Measurements from ENCODE around the gene CA12. TPM values are rescaled to one million over a fixed set of nuclear protein-coding genes. Genes with fewer than 3 reads are reported as not detected.
A peak's percentile ranks its signal among the peaks of the same experiment; 100 is the strongest.

CA12 gene
- total RNA-seq, 2 donors from 2014 or later: 1.2 to 2.1 TPM

- no peaks in the 10 kb centered on the region for H3K9me3 Mint-ChIP-seq
- Histone ChIP-seq H3K9me3 (ENCODE audit: control insufficient read depth, low read length) (no peaks in the 10 kb centered on the region), H3K4me3 (ENCODE audit: low read length) (no peak overlapping the region), H3K4me1 (ENCODE audit: control insufficient read depth, insufficient read depth, low read length) (no peaks in the 10 kb centered on the region), H3K27ac (ENCODE audit: low read depth, low read length) (no peak overlapping the region), H3K36me3 (ENCODE audit: control insufficient read depth, insufficient read depth, low read length) (no peaks in the 10 kb centered on the region), H3K9ac (ENCODE audit: extremely low read depth, low read length, poor library complexity, severe bottlenecking) (no peak overlapping the region), H3K27me3 (ENCODE audit: control insufficient read depth, insufficient read depth, low read length, poor library complexity, severe bottlenecking) (no peaks in the 10 kb centered on the region)
- peak overlapping the region; percentile 44 for H3K27ac Mint-ChIP-seq
- H3K27me3 Mint-ChIP-seq (ENCODE audit: insufficient read depth): peaks cover 39% of the 10 kb centered on the region
- DNase-seq: no peak
- WGBS, 2 experiments (ENCODE audit: insufficient coverage in 1 of 2, insufficient read length in 1 of 2): 70 to 79% methylated on average over 5 to 7 of the region's 7 CpGs
- H3K4me3 Mint-ChIP-seq: no peak overlapping the region
- H3K4me1 Mint-ChIP-seq: peaks cover 22% of the 10 kb centered on the region
- TF ChIP-seq CTCF (conservative IDR thresholded peaks at IDR 0.05): peak; percentile 74
- H3K36me3 Mint-ChIP-seq (ENCODE audit: low read depth): no peaks in the 10 kb centered on the region
These were observed 21.0 kb upstream of the CA12 start for GRCh38 chr15:63402498-63403253.

DNA sequence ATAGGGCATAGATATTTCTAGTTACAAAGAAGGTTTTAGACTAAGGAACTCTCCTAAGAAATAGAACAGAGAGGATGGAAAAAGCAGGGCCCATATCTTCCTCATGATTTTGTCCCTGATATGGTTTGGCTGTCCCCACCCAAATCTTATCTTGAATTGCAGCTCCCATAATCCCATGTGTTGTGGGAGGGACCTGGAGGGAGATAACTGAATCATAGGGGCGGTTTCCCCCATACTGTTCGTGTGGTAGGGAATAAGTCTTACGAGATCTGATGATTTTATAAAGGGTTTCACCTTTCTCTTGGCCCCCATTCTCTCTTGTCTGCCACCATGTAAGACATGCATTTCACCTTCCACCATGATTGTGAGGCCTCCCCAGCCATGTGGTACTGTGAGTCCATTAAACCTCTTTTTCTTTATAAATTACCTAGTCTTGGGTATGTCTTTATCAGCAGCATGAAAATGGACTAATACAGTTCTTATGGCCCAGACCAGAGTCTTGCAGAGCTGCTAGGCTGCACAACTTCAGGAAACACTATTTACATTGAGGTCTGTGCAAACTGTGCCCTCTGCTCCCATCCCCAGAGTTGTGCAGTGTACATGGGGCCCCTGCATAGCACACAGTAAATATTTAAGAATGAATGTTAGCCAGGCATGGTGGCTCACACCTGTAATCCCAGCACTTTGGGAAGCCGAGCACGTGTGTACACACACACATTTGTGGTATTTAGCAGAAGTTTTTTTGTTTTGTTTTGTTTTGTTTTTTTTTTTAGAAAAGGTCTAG is 20.3 kb upstream of the CA12 start:
- H3K36me3 ChIP-seq (ENCODE audit: control insufficient read depth, insufficient read depth, low read length): no peaks in the 10 kb centered on the region
- Mint-ChIP-seq H3K27me3 (ENCODE audit: insufficient read depth) (peaks cover 47% of the 10 kb centered on the region), H3K36me3 (ENCODE audit: low read depth) (no peaks in the 10 kb centered on the region), H3K9me3 (no peaks in the 10 kb centered on the region), H3K27ac (no peak overlapping the region), H3K4me3 (no peak overlapping the region), H3K4me1 (peaks cover 25% of the 10 kb centered on the region)
- no peaks in the 10 kb centered on the region for H3K4me1 ChIP-seq (ENCODE audit: control insufficient read depth, insufficient read depth, low read length)
- no peaks in the 10 kb centered on the region for H3K9me3 ChIP-seq (ENCODE audit: control insufficient read depth, low read length)
- DNase-seq: no peak
- H3K9ac ChIP-seq (ENCODE audit: extremely low read depth, low read length, poor library complexity, severe bottlenecking): no peak overlapping the region
- H3K27ac ChIP-seq (ENCODE audit: low read depth, low read length): no peak overlapping the region
- H3K4me3 ChIP-seq (ENCODE audit: low read length): no peak overlapping the region
- WGBS, 2 experiments (ENCODE audit: insufficient coverage in 1 of 2, insufficient read length in 1 of 2): 96 to 100% methylated on average over 3 to 5 of the region's 5 CpGs
- no peaks in the 10 kb centered on the region for H3K27me3 ChIP-seq (ENCODE audit: control insufficient read depth, insufficient read depth, low read length, poor library complexity, severe bottlenecking)
- TF ChIP-seq CTCF (conservative IDR thresholded peaks at IDR 0.05): no peak

DNA sequence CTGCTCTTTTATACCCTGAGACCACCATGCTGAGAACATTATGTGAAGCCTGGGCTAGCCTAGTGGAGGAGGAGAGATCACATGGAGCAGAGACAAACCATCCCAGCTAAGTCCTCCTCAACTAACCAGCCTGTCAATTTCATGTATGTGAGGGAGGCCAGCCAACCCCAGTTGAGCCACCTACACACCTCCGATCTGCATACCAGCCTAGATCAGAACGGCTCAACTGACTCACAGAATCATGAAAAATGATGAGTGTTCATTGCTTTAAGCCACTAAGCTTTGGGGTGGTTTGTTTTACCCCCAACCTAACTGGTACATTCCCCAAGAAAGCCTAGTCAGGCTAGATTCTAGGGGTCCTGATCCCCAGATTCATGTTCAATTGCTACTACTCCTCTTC is 19.4 kb upstream of the CA12 start:
- Mint-ChIP-seq H3K4me1 (peaks cover 32% of the 10 kb centered on the region), H3K4me3 (no peak overlapping the region), H3K27me3 (ENCODE audit: insufficient read depth) (peaks cover 52% of the 10 kb centered on the region), H3K27ac (no peak overlapping the region), H3K36me3 (ENCODE audit: low read depth) (no peaks in the 10 kb centered on the region), H3K9me3 (no peaks in the 10 kb centered on the region)
- Histone ChIP-seq H3K9ac (ENCODE audit: extremely low read depth, low read length, poor library complexity, severe bottlenecking) (no peak overlapping the region), H3K4me3 (ENCODE audit: low read length) (no peak overlapping the region), H3K36me3 (ENCODE audit: control insufficient read depth, insufficient read depth, low read length) (no peaks in the 10 kb centered on the region), H3K27me3 (ENCODE audit: control insufficient read depth, insufficient read depth, low read length, poor library complexity, severe bottlenecking) (no peaks in the 10 kb centered on the region), H3K9me3 (ENCODE audit: control insufficient read depth, low read length) (no peaks in the 10 kb centered on the region), H3K27ac (ENCODE audit: low read depth, low read length) (no peak overlapping the region), H3K4me1 (ENCODE audit: control insufficient read depth, insufficient read depth, low read length) (no peaks in the 10 kb centered on the region)
- WGBS, 2 experiments (ENCODE audit: insufficient coverage in 1 of 2, insufficient read length in 1 of 2): 92 to 100% methylated on average over 1 to 2 of the region's 2 CpGs
- no peak for TF ChIP-seq CTCF (conservative IDR thresholded peaks at IDR 0.05)
- DNase-seq: no peak

All from endodermal cell (in vitro differentiated cells).